Liver (tissue), 9 donors: ENCODE data around the gene FAM151A. TPM values are rescaled to one million over a fixed set of nuclear protein-coding genes. Genes with fewer than 3 reads are reported as not detected.
A peak's percentile ranks its signal among the peaks of the same experiment; 100 is the strongest.

ENCODE experiments used
- DNase-seq: peaks from one replicate; pipeline ENCODE4 v3.0.0-alpha.2; 2017; ENCODE audit warnings: low spot score
- H3K27ac ChIP-seq, 2 donors: one replicate each; pipeline ENCODE4 v1.7.0; 2013; ENCODE audit warnings: inconsistent platforms in 2 of 2, low read length in 2 of 2, control low read depth in 1 of 2, low read depth in 1 of 2, mild to moderate bottlenecking in 1 of 2
- H3K27me3 ChIP-seq, 4 donors: one replicate each; pipeline versions ENCODE4 v1.6.1 to v1.7.0; 2013; ENCODE audit warnings: low read length in 3 of 4, inconsistent platforms in 1 of 4, mild to moderate bottlenecking in 1 of 4, moderate library complexity in 1 of 4; ENCODE audit not compliant: control insufficient read depth in 4 of 4, insufficient read depth in 4 of 4
- H3K36me3 ChIP-seq, 4 donors: one replicate each; pipeline versions ENCODE4 v1.6.1 to v1.7.0; 2013; ENCODE audit warnings: low read length in 3 of 4, mild to moderate bottlenecking in 3 of 4, low read depth in 1 of 4, moderate library complexity in 1 of 4; ENCODE audit not compliant: control insufficient read depth in 4 of 4, insufficient read depth in 3 of 4
- H3K4me1 ChIP-seq, 4 donors: one replicate each; pipeline versions ENCODE4 v1.6.1 to v1.7.0; 2013; ENCODE audit warnings: low read length in 3 of 4, mild to moderate bottlenecking in 3 of 4, moderate library complexity in 1 of 4; ENCODE audit not compliant: control insufficient read depth in 4 of 4, insufficient read depth in 4 of 4
- H3K4me3 ChIP-seq, 3 donors: one replicate each; pipeline versions ENCODE4 v1.6.1 to v1.7.0; 2013; ENCODE audit warnings: low read length in 3 of 3, control low read depth in 1 of 3, low read depth in 1 of 3, mild to moderate bottlenecking in 1 of 3
- H3K9ac ChIP-seq, 2 donors: one replicate each; pipeline ENCODE4 v1.7.0; 2013; ENCODE audit warnings: low read length in 2 of 2, mild to moderate bottlenecking in 2 of 2, moderate library complexity in 2 of 2, control low read depth in 1 of 2, low read depth in 1 of 2
- H3K9me3 ChIP-seq, 4 donors: one replicate each; pipeline versions ENCODE4 v1.6.1 to v1.7.0; 2013; ENCODE audit warnings: low read length in 3 of 4; ENCODE audit not compliant: control insufficient read depth in 4 of 4
- EGR1 ChIP-seq, 2 donors: IDR thresholded peaks; 2 replicates each; pipeline ENCODE4 v1.6.1; 2016 to 2018; ENCODE audit warnings: antibody characterized with exemption in 2 of 2, low read depth in 2 of 2
- FOXA1 ChIP-seq: IDR thresholded peaks from 2 replicates; pipeline ENCODE4 v1.6.1; 2016; ENCODE audit warnings: antibody characterized with exemption
- FOXA2 ChIP-seq: IDR thresholded peaks from 2 replicates; pipeline ENCODE4 v1.6.1; 2016; ENCODE audit warnings: antibody characterized with exemption
- GABPA ChIP-seq, 2 donors: IDR thresholded peaks in 1 of 2; conservative IDR thresholded peaks in 1 of 2; 2 replicates each; pipeline ENCODE4 v1.6.1; 2016; ENCODE audit warnings: antibody characterized with exemption in 2 of 2, mild to moderate bottlenecking in 1 of 2, moderate library complexity in 1 of 2
- NR2F2 ChIP-seq: IDR thresholded peaks from 2 replicates; pipeline ENCODE4 v1.6.1; 2016; ENCODE audit warnings: antibody characterized with exemption
- RXRA ChIP-seq, 2 donors: IDR thresholded peaks; 2 replicates each; pipeline ENCODE4 v1.6.1; 2017 to 2018; ENCODE audit warnings: antibody characterized with exemption in 2 of 2, mild to moderate bottlenecking in 1 of 2
- SP1 ChIP-seq: IDR thresholded peaks from 2 replicates; pipeline ENCODE4 v1.6.1; 2018; ENCODE audit warnings: antibody characterized with exemption, mild to moderate bottlenecking
- TAF1 ChIP-seq: conservative IDR thresholded peaks from 2 replicates; pipeline ENCODE4 v1.6.1; 2016; ENCODE audit warnings: antibody characterized with exemption, mild to moderate bottlenecking
- WGBS: extraction: QIAGEN DNeasy Blood & Tissue Kit; methylation state at CpG from one replicate; pipeline ENCODE4 v1.1.7; 2013; 5-methylcytosine and 5-hydroxymethylcytosine counted together
- polyA plus RNA-seq, 2 donors: library from polyadenylated mRNA; stranded (reverse) in 1 of 2; unstranded in 1 of 2; fragments of 200-250 nt in 1 of 2; fragments of >200 nt in 1 of 2; fragmentation: Nextera tagmentation in 1 of 2; extraction: Ambion mirVana in 1 of 2; gene quantifications; one replicate each; pipeline versions ENCODE4 v1.2.1 to v1.2.3, GENCODE V29; 2013 to 2015
- total RNA-seq, 2 donors: library from RNA; depleted of rRNA; stranded (reverse); fragments of >200 nt; gene quantifications; one replicate each; pipeline ENCODE4 v1.2.3, GENCODE V29; 2014
- TF ChIP-seq, protein P1 (sequence below): fragments of 150-350 bp; IDR thresholded peaks from 2 replicates; pipeline ENCODE4 v1.5.1; 2017; ENCODE audit warnings: improper control_type of control experiment, low read depth, low read length; ENCODE audit not compliant: missing input control
- TF ChIP-seq, protein P2 (sequence below): IDR thresholded peaks from 2 replicates; pipeline ENCODE4 v1.6.1; 2016; ENCODE audit warnings: antibody characterized with exemption
- donor health status: healthy.
- donor health status: healthy.
- donor health status: healthy.
- donor health status: healthy.
- donor health status: healthy.

Gene FAM151A
- total and polyA plus RNA-seq, 4 donors, result 1.5 to 25.1 (median 4.7) TPM

DNA sequence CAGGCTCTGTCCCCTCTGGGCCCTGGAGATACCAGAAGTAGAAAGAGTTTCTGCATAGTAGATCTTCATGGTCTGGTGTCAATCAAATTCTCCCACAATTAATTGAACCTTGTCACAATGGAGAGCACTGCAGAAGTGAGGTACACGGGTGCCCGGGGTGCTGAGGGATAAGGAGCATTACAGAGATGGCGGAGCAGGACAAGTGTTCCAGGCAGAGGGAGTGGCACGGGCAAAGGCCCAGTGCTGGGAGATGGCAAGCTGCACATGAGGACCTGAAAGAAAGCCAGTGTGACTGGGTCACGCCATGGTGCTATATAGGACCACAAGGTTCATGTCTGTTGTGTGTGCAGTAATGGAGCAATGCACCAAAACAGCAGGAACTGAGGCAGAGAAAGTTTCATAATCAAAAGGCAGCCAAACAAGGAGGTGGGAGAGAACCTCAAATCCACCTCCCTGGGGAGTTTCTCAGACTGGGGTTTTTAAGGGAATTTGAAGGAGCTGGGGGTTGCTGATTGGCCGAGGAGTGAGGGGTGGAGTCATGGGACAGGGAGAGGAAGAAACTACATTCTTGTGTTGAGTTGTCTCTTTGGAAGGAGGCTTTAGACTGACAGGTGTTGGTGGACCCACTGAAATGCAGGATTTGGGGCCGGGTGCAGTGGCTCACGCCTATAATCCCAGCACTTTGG is 47.6 kb downstream of the FAM151A start:
- Histone ChIP-seq H3K36me3 (no peaks in the 10 kb centered on the region), H3K4me3 (no peak overlapping the region), H3K27ac (no peak overlapping the region), H3K9ac (no peak overlapping the region), H3K4me1 (peaks cover 0 to 4% (median 2%) of the 10 kb centered on the region in 4 donors), H3K27me3 (no peaks in the 10 kb centered on the region), H3K9me3 (no peaks in the 10 kb centered on the region)
- WGBS, result 94% methylated on average over 8 of the region's 8 CpGs
- TF ChIP-seq NR2F2, result no peak
- TF ChIP-seq, protein P1, sequence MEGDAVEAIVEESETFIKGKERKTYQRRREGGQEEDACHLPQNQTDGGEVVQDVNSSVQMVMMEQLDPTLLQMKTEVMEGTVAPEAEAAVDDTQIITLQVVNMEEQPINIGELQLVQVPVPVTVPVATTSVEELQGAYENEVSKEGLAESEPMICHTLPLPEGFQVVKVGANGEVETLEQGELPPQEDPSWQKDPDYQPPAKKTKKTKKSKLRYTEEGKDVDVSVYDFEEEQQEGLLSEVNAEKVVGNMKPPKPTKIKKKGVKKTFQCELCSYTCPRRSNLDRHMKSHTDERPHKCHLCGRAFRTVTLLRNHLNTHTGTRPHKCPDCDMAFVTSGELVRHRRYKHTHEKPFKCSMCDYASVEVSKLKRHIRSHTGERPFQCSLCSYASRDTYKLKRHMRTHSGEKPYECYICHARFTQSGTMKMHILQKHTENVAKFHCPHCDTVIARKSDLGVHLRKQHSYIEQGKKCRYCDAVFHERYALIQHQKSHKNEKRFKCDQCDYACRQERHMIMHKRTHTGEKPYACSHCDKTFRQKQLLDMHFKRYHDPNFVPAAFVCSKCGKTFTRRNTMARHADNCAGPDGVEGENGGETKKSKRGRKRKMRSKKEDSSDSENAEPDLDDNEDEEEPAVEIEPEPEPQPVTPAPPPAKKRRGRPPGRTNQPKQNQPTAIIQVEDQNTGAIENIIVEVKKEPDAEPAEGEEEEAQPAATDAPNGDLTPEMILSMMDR, result no peak
- DNase-seq, result no peak

DNA sequence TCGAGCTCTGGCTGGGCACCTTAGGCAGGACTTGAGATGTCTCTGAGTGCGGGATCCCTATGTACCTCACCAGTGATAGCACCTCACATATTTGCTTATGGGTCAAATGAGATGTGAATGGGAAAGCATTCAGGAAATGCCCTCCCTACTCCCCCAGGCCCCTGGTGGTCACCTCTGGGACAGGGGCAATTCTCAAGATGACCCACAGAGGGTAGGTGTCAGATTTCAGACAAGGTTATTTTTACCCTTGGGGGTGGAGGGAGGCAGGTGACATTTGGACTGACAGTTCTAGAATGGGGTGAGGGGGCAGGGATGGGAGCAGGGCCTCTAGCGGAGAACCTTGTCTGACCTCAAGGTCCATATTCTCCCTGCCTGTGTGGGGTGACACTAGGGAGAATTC is 48.2 kb downstream of the FAM151A start:
- Histone ChIP-seq H3K4me3 (no peak overlapping the region), H3K9ac (no peak overlapping the region), H3K36me3 (no peaks in the 10 kb centered on the region), H3K9me3 (no peaks in the 10 kb centered on the region), H3K27ac (no peak overlapping the region), H3K4me1 (peaks cover 0 to 4% (median under 1%) of the 10 kb centered on the region in 4 donors), H3K27me3 (no peaks in the 10 kb centered on the region)
- 93% methylated on average over 3 of the region's 3 CpGs for WGBS
- no peak for DNase-seq
- TF ChIP-seq FOXA2 (no peak), EGR1 (IDR thresholded peaks at IDR 0.05; ENCODE audit: low read depth in 2 of 2) (no peak), RXRA (IDR thresholded peaks at IDR 0.05) (peak in 1 of 2 donors; percentile 39), NR2F2 (no peak)
- TF ChIP-seq, protein P2, sequence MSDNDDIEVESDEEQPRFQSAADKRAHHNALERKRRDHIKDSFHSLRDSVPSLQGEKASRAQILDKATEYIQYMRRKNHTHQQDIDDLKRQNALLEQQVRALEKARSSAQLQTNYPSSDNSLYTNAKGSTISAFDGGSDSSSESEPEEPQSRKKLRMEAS, result no peak

DNA sequence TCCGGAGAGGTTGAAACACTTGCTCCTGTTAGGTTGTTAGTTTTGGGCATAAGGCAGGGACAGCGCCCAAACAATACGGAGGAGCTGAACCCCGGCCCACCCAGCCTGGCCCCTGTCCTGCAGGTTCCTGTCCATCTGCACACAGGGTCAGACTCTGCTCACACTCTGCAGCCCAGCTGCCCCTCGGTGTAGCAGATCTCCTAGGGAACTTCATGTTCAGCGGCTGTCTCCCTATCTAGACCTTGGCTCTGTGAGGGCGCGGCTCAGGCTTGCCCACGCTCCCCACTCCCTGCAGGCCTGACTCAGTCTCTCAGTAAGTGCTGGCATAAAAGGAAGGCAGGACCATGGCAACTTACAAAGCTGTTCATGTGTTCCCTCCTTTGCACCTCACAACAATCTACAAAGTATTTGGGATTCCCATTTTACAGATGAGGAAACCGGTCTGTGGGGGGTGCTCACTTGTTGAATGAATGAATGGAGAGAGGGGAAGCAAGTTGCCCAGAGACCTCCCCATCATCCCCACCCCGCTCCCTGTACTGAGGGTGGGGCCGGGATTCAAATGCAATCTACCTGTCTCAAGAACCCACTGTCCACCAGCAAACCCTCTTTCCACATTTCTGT is 49.1 kb downstream of the FAM151A start:
- TF ChIP-seq TAF1, result no peak
- TF ChIP-seq, protein P1, result no peak
- no peak for TF ChIP-seq GABPA (IDR thresholded peaks at IDR 0.05 in 1 of 2, conservative IDR thresholded peaks at IDR 0.05 in 1 of 2)
- no peak for TF ChIP-seq RXRA (IDR thresholded peaks at IDR 0.05)
- TF ChIP-seq SP1, result no peak
- TF ChIP-seq FOXA2, result no peak
- TF ChIP-seq FOXA1, result no peak
- Histone ChIP-seq H3K36me3 (no peaks in the 10 kb centered on the region), H3K9me3 (no peaks in the 10 kb centered on the region), H3K9ac (no peak overlapping the region), H3K27me3 (no peaks in the 10 kb centered on the region), H3K27ac (no peak overlapping the region), H3K4me1 (peaks cover 0 to 4% (median under 1%) of the 10 kb centered on the region in 4 donors), H3K4me3 (no peak overlapping the region)
- no peak for DNase-seq
- WGBS, result 95% methylated on average over 12 of the region's 12 CpGs
